Suppressor macrophage treated with lipopolysaccharide for 1 hour (primary cell): Measurements from ENCODE around the gene HIVEP3.
"Not testable (repeated sequence)": the region's sequence is repeated elsewhere in the genome, so short reads cannot be mapped to it uniquely, and the experiment has no call there.

Experiments
- DNase-seq, 3 donors: peaks; one replicate each; pipeline ENCODE4 v3.0.0-alpha.2; 2020 to 2022

The HIVEP3 gene

DNA sequence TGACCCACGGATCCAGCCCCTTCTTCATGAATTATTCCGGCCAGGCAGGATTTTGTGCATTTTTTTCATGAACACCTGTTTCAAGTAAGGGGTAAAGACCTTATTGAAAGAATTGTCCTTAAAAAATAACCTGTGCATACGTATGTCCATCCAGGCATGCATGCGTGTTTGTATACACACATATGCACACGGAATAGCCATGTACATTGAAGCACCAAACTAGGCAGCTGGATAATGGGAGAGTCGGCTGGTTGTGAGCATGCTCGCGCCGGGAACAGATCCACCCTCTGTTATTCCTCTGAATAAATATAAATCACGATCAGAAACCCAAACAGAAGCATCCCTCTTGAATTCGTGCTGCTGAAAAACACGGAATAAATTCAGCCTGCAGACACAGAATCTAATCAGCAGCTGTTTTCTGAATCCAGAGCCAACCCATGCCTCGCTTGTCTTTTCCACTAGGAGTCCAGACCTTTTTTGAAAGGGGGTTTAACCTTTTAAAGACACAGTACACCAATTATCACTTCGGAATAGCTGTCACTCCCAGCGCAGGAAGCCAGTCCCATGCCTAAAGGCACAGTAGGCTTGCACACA is at the start of gene HIVEP3:
Gene HIVEP3, minus strand, starts transcription at position 473 of the 594 bp plus-strand sequence.
- peak in 1 of 3 donors; percentile 10 for DNase-seq

- no peak for DNase-seq
Observed at GRCh38 chr1:41964400-41964799, 45.7 kb upstream of the HIVEP3 start.

DNA sequence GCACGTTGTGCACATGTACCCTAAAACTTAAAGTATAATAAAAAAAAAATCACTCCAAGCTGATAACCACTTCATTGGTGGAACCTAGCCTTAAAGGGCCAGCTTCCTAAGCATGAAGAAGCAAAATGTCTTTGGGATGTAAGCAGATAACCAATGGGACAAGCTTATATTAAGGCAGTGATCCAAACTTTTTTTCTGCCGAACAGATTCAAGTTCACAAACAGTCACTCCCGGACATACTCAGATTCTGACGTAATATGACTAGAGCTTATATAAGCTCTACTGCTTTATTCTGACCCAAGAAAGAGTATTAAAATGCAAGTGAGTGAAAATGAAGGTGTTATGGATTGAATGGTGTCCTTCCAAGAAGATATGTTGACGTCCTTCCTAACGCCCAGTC is 44.9 kb upstream of the HIVEP3 start:
- no peak for DNase-seq

DNA sequence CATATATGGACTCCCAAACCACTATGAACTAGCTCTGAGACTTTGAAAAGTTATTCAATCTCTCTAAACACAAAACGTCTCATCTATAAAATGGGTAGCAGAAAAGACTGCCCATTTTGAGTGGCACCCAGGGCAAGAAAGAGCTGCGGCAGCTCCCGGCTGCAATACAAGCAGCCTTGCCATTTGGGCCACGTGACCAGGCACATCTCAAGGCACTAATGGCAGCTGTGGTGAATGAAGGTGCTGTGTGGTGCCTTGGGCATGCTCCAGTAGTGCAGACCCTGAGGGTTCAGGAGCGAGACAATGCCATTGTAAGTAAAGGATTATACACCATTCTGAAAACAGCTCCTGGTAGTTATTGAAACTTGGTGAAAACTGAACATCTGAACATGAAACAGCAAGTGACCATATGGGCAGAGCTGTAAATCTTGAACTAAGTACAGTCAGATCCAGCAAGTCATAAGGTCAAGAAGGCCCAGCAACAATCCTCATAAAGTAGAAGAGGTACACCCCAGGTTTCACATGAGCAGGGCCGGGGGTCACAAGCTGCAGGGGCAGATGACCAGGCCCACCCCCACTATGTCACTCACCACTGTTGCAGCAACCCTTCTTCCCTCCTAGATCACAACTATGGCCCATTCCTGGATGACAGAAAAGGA is 39.4 kb upstream of the HIVEP3 start:
- no peak for DNase-seq

DNA sequence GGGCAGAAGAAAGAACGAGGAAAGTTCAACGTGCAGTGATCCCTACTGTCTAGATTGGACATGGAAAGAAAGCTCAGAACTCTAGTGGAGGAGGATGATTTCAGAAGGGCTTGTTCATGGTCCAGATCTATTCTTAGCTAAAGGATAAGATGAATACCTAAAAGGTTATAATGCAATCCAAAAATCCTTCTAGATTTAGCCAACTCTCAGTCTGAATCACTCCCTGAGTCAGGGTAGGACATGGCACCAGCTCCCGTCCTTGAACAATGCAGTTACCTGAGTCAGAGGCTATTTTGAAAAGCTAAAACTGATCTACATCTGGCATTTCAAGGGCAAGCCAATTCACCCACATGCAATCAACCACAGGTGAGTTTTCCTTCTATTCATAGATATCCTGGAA is 38.8 kb upstream of the HIVEP3 start:
- DNase-seq, result no peak

DNA sequence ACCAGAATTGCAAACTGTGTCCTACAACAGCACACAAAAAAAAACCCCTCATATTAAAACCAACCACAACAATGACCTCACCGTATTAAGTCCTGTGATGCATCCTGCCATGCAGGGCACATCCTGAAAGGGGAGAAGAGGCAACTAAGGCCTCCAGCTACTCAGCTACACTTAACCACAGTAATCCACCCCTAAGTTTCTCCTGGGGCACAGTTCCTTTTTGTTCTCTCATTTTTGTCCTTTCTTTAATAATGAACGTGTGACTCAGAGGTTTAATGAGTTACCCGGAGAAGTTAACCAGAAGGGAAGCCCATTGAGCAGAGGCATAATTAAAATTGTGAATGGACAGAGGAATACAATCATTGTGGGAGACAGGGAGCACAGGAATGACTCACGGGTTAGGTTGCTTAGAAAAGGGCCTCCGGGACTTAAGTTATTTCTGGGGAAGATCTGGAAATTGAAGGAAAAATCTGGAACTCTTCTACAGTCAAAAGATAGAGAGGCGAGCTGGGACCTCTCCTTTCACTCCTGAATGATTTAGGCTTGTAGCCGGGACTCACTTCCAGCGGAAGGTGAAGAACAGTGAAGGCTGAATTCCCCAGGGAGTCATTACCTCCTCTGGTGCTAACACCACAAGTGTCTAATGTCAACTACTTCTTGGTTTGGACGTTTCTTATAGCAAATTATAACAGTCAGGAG is 36.9 kb upstream of the HIVEP3 start:
- peak; percentile 34 to 58 (median 44) for DNase-seq

GRCh38 chr1:41954533-41954944 is 35.8 kb upstream of the HIVEP3 start:
- DNase-seq, result no peak

GRCh38 chr1:41953291-41953690 is 34.6 kb upstream of the HIVEP3 start:
- DNase-seq, result no peak

DNA sequence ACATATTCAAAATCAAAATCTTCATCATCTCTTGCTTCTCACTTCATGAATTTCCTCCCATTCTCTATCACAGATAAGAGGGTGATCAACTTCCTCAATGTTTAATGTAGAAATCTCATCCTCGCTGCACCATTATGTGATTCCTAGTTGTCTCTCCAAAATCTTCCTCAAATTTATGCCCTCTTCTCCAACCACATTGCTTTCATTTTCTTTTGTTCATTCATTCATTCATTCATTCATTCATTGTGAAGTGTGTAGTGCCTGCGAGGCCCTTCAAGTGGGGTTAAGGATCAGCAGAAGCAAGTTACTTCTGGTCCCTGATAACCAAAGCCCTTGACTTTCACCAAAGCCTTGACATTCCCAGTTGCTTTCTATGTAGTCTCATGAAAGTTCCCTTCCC is 33.5 kb upstream of the HIVEP3 start:
- no peak for DNase-seq

DNA sequence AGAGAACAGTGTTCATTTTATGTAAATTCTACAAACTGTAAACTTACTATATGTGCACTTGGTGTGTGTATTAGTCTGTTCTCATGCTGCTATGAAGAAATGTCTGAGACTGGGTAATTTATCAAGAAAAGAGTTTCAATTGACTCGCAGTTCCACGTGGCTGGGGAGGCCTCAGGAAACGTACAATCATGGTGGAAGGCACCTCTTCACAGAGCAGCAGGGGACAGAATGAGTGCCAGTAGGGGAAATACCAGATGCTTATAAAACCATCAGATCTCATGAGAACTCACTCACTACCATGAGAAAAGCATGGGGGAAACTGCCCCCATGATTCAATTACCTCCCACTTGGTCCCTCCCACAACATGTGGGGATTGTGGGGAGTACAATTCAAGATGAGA is 32.8 kb upstream of the HIVEP3 start:
- not testable (repeated sequence) for DNase-seq

DNA sequence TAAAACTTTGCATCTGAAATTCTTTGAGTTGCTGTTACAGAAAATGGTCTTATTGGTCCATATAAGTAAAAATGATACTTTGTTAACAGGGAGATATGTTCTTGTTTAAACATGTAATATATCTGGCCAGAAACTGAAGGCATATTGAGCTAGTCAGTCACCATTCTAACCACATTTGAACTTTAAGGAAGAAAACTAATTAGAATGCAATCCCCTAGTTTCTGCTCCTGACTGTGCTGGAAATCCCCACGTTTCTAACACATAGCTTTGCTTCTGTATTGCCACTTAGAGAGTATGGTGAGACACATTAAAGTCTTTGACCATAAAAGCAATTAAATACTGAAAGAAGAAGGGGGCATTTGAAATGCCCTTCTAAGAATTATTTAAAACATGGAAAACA is 32.1 kb upstream of the HIVEP3 start:
- peak; percentile 59 to 70 (median 65) for DNase-seq

- not testable (repeated sequence) for DNase-seq
Observed at GRCh38 chr1:41945946-41946345, 27.2 kb upstream of the HIVEP3 start.

DNA sequence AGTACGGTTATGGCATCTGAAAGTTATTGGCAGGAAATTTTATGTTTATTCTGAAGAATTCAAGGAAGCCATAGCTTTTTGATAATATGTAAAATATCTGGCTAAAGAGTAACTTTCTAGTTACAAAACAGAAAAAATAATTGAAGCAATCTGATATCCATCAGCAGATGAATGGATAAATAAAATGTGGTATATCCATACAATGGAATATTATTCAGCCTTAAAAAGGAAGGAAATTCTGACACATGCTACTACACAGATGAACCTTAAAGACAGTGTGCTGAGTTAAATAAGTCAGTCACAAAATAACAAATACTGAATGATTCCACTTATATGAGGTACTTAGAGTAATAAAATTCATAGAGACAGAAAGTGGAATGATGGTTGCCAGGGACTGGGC is 25.0 kb upstream of the HIVEP3 start:
- no peak for DNase-seq

DNA sequence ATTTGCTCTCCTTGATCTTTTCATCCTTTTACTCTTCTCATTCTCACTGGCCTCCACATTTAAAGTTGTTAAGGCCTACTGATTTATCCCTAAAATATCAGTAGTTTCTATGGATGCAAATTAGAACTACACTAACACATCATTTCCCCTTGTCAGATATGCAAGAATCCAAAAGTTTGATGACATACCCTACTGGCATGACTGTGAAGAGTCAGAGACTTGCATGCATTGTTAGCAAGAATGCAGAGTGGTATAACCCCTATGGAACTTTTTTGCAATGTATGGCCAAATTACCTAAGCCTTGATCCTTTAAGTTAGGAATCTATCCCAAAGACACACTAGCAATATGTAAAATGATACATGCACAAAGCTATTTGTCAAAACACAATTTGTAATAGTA is 23.6 kb upstream of the HIVEP3 start:
- DNase-seq, result no peak

- DNase-seq, result peak; percentile 65 to 79 (median 78)
Observed at GRCh38 chr1:41941381-41941780, 22.7 kb upstream of the HIVEP3 start.

GRCh38 chr1:41939194-41939593 is 20.5 kb upstream of the HIVEP3 start:
- DNase-seq, result no peak

GRCh38 chr1:41936107-41936506 is 17.4 kb upstream of the HIVEP3 start:
- DNase-seq, result peak in 2 of 3 donors; percentile 24 to 29

DNA sequence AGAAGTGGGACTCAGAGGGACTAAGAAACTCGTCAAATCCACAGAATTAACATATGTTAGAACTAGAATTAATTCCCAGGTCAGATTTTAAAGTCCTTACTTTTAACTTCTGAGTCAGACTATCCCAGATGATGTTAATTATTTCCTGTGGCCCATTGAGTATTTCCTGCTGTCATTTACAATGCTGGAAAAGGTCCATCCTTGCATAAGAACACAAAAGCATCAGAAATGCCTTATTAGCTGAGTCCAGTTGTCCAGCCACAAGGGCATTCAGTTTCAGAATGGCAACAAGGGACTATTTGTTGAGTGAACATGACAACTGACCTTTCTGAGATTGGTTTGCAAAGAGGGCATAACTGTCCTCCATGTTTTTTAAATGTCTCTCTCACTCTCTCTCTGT is 16.5 kb upstream of the HIVEP3 start:
- DNase-seq, result no peak

DNA sequence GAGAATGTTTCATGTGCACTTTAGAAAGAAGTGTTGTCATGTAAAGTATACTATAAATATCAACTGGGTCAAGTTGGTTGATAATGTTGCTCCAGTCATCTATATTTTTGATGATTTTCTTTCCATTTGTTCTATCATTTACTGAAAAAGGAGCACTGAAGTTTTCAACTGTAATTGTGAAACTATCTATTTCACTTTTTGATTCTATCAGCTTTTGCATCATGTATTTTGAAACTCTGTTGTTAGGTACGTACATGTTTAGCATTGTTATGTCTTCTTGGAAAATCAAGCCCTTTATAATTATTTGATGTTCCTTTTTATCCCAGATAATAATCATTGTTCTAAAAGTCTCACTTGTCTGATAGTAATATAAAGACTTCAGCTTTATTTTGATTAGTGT is 14.4 kb upstream of the HIVEP3 start:
- no peak for DNase-seq

DNA sequence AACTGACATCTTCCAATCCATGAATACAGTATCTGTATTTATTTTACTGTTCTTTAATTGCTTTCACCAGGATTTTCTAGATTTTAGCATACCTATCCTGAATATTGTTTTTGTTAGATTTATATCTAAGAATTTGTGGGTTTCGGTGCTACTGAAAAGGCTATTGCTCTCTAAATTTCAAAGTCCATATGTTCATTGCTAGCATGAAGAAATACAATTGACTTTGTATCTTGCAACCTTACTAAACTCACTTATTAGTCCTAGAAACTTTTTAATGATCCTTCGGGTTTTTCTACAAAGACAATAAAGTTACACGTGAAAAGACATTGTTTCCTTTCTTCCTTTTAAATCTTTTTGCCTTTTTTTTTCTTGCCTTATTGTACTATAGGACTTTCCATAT is 12.9 kb upstream of the HIVEP3 start:
- no peak for DNase-seq

DNA sequence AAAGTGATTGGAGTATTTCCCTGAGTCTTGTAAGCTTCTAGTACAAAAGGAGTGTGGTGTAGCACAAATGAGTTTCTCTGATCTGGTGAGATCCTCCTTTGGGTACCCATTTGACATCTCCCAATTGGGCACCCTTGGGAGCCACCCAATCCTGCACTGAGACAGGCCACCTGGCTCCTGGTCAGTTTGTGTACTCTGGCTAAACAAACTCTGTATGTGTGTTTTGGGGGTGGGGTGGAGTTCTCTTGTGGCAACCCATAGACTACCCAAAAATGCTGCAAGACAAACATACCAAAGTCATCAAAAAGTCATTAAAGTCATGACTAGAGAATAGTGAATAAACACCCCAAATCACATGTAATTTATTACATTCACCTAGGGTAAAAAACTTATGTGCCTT is 8.4 kb upstream of the HIVEP3 start:
- DNase-seq, result no peak

DNA sequence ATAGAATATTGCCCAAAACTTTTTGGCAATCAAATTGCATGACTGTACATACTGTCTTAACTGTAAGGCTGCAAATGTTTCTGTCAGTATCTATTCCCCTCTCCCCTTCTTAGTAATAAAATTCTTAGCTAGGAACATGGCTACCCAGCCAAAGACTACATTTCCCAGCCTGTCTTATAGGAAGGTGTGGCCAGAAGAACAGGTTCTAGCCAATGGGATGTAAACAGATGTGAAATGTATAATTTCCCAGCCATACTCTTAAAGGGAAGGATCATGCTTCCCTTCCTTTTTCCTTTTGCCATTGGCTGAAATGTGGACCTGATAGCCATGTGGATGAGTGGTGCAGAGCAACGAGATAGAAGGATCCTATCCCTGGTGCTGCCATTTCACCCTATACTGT is 7.0 kb upstream of the HIVEP3 start:
- DNase-seq, result no peak

GRCh38 chr1:41924911-41925310 is 6.2 kb upstream of the HIVEP3 start:
- no peak for DNase-seq

GRCh38 chr1:41921271-41921670 is 2.5 kb upstream of the HIVEP3 start:
- not testable (repeated sequence) for DNase-seq
